K562 (cell line): Measurements from ENCODE around the gene TMEM39B. TPM values are rescaled to one million over a fixed set of nuclear protein-coding genes. Genes with fewer than 3 reads are reported as not detected.
A peak's percentile ranks its signal among the peaks of the same experiment; 100 is the strongest.

ENCODE experiments used
- ATAC-seq: fragments of 200-7000 bp; cut with Tn5 transposase; 3 replicates; pipeline ENCODE4 v1.9.1; 2020; ENCODE audit warnings: moderate library complexity
- BruUV-seq: library from RNA; stranded (reverse); fragments of 400-500 nt; replicated peaks from 2 replicates; lab custom pipeline; 2021; lab: Mats Ljungman, UMichigan
- CTCF ChIA-PET: fragments of 300-600 bp; formaldehyde crosslinking; extraction: SDS; loops from one replicate; lab custom pipeline; 2021; ENCODE audit warnings: low intra/inter-chr PET ratio; lab: Yijun Ruan, JAX
- POLR2A ChIA-PET: fragments of 300-600, 350-650 bp; sonication (Branson Sonifier 250); formaldehyde crosslinking; extraction: SDS; loops from one replicate; lab custom pipeline; 2021; ENCODE audit warnings: antibody characterized with exemption, inconsistent platforms; lab: Yijun Ruan, JAX
- DNase-seq, 4 experiments: peaks; one replicate each; pipeline versions ENCODE4 v3.0.0 to v3.0.0-alpha.2; 2011 to 2018; ENCODE audit warnings: low spot score in 3 of 4, mixed read lengths in 3 of 4; ENCODE audit errors: extremely low read depth in 1 of 4
- FAIRE-seq: peaks from 2 replicates; lab custom pipeline; 2011; peaks lifted over from hg19 to GRCh38; lab: Jason Lieb, UNC
- H2AFZ ChIP-seq: 2 replicates; pipeline ENCODE4 v1.6.0; 2011; ENCODE audit warnings: low read depth, low read length, control low read depth, inconsistent platforms
- H3K27ac ChIP-seq: fragments of 200-600 bp; 3 replicates; pipeline ENCODE4 v1.8.0; 2011; ENCODE audit warnings: low read depth, mild to moderate bottlenecking, control low read depth, inconsistent platforms, low read length, moderate library complexity, mixed read lengths; ENCODE audit errors: extremely low read depth
- H3K27me3 ChIP-seq, 2 experiments: fragments of 300-600 bp in 1 of 2; 2 replicates in 1 of 2; 3 replicates in 1 of 2; pipeline versions ENCODE4 v1.6.0 to v1.8.0; 2011; ENCODE audit warnings: inconsistent platforms in 2 of 2, low read length in 2 of 2, mild to moderate bottlenecking in 1 of 2, mixed read lengths in 1 of 2, moderate library complexity in 1 of 2; ENCODE audit not compliant: control insufficient read depth in 2 of 2, insufficient read depth in 2 of 2
- H3K36me3 ChIP-seq: fragments of 300-600 bp; 3 replicates; pipeline ENCODE4 v1.8.0; 2011; ENCODE audit warnings: mild to moderate bottlenecking, low read length, inconsistent platforms; ENCODE audit not compliant: control insufficient read depth, insufficient read depth
- H3K4me1 ChIP-seq, 2 experiments: fragments of 200-600 bp in 1 of 2; replicated peaks in 1 of 2; 2 replicates in 1 of 2; 3 replicates in 1 of 2; pipeline versions ENCODE4 v1.5.1 to v1.8.0; 2011; ENCODE audit warnings: inconsistent platforms in 2 of 2, low read length in 2 of 2, mild to moderate bottlenecking in 1 of 2, mixed read lengths in 1 of 2, moderate library complexity in 1 of 2; ENCODE audit not compliant: control insufficient read depth in 2 of 2, insufficient read depth in 2 of 2
- H3K4me2 ChIP-seq: 2 replicates; pipeline ENCODE4 v1.6.1; 2011; ENCODE audit warnings: low read length, control low read depth, inconsistent platforms, mixed read lengths; ENCODE audit not compliant: insufficient read depth
- H3K4me3 ChIP-seq: fragments of 200-600 bp; sonication (generic), shearing (Covaris generic); 2 replicates; pipeline ENCODE4 v1.5.1; 2016; ENCODE audit warnings: control low read depth, inconsistent platforms
- H3K79me2 ChIP-seq: fragments of 200-600 bp; 3 replicates; pipeline ENCODE4 v1.8.0; 2011; ENCODE audit warnings: low read length, inconsistent platforms; ENCODE audit not compliant: control insufficient read depth, insufficient read depth
- H3K9ac ChIP-seq, 2 experiments: 2 replicates each; pipeline versions ENCODE4 v1.6.0 to v1.6.1; 2011; ENCODE audit warnings: low read depth in 2 of 2, low read length in 2 of 2, control low read depth in 1 of 2, inconsistent platforms in 1 of 2, mild to moderate bottlenecking in 1 of 2, mixed read lengths in 1 of 2; ENCODE audit not compliant: insufficient read depth in 1 of 2
- H3K9me1 ChIP-seq: one replicate; pipeline ENCODE4 v1.6.0; 2011; ENCODE audit warnings: inconsistent platforms, mild to moderate bottlenecking, low read length, moderate library complexity; ENCODE audit not compliant: control insufficient read depth, insufficient read depth
- H3K9me3 ChIP-seq: replicated peaks from 2 replicates; pipeline ENCODE4 v1.5.1; 2011; ENCODE audit warnings: low read depth, low read length, inconsistent platforms; ENCODE audit not compliant: control insufficient read depth, insufficient read depth
- H4K20me1 ChIP-seq: replicated peaks from 2 replicates; pipeline ENCODE4 v1.6.1; 2011; ENCODE audit warnings: low read length, inconsistent platforms, mixed read lengths; ENCODE audit not compliant: control insufficient read depth, insufficient read depth
- BMI1 ChIP-seq: fragments of 150-350 bp; IDR thresholded peaks from 2 replicates; pipeline ENCODE4 v1.6.1; 2014; ENCODE audit warnings: low read length
- C11orf30 ChIP-seq: fragments of 450-650 bp; IDR thresholded peaks from 2 replicates; pipeline ENCODE4 v1.6.1; 2016; ENCODE audit warnings: low read depth, mild to moderate bottlenecking
- ETV1 ChIP-seq: fragments of 450-650 bp; conservative IDR thresholded peaks from 2 replicates; pipeline ENCODE4 v1.6.1; 2016; ENCODE audit warnings: missing genetic modification characterization, control low read depth, low read depth, missing compliant biosample characterization
- POLR2A ChIP-seq: fragments of 450-650 bp; conservative IDR thresholded peaks from 2 replicates; pipeline ENCODE4 v1.6.1; 2016
- RBM14 ChIP-seq: fragments of 200-400 bp; formaldehyde crosslinking; IDR thresholded peaks from 2 replicates; pipeline ENCODE4 v1.6.1; 2018; ENCODE audit warnings: low read depth, mild to moderate bottlenecking, low read length, moderate library complexity, borderline replicate concordance; ENCODE audit not compliant: insufficient read depth
- SAFB ChIP-seq: fragments of 200-400 bp; formaldehyde crosslinking; IDR thresholded peaks from 2 replicates; pipeline ENCODE4 v1.6.1; 2017; ENCODE audit warnings: low read depth, low read length, borderline replicate concordance
- ZKSCAN1 ChIP-seq: fragments of 150-350 bp; IDR thresholded peaks from 2 replicates; pipeline ENCODE4 v1.6.1; 2016; ENCODE audit warnings: low read depth, low read length
- ZNF41 ChIP-seq: fragments of 250-450 bp; sonication (Bioruptor Pico); conservative IDR thresholded peaks from 2 replicates; pipeline ENCODE4 v1.4.0; 2020; ENCODE audit warnings: mild to moderate bottlenecking
- WGBS: fragments of 100-300 bp; shearing (Covaris generic); methylation state at CpG from one replicate; pipeline ENCODE4 v1.1.6; 2016; ENCODE audit warnings: low coverage, mixed read lengths; ENCODE audit not compliant: insufficient coverage; ENCODE audit errors: missing lambda C conversion rate; 5-methylcytosine and 5-hydroxymethylcytosine counted together
- in situ Hi-C: fragments of 300-500 bp; cut with MboI; formaldehyde crosslinking; loops from 4 replicates; pipeline ENCODE4 v1.15.0; 2018; ENCODE audit warnings: inconsistent platforms, mixed read lengths
- intact Hi-C: fragments of 100-400 bp; cut with micrococcal nuclease; formaldehyde crosslinking; loops from 2 replicates; pipeline ENCODE4 v1.14.2; 2022
- polyA plus RNA-seq, 8 experiments: library from polyadenylated mRNA; depleted of rRNA in 4 of 8; stranded (reverse) in 5 of 8; unstranded in 3 of 8; fragments of >200 nt; fragmentation: Nextera tagmentation in 2 of 8; fragmentation: Illumina TruSeq in 1 of 8; extraction: Ambion mirVana in 2 of 8; extraction: Trizol in 1 of 8; gene quantifications; 2 replicates each; pipeline versions ENCODE4 v1.2.1 to v1.2.3, GENCODE V29; 2011 to 2014; ENCODE audit warnings: inconsistent platforms in 1 of 8, missing spikeins in 1 of 8
- total RNA-seq, 7 experiments: library from RNA; depleted of rRNA in 6 of 7; stranded (reverse); fragments of >200 nt in 6 of 7; fragmentation: Illumina TruSeq in 2 of 7; extraction: Trizol in 2 of 7; gene quantifications; 2 replicates each; pipeline versions ENCODE4 v1.2.1 to v1.2.3, GENCODE V29; 2011 to 2021; ENCODE audit warnings: low replicate concordance in 1 of 7
- TF ChIP-seq, protein P1 (sequence below): IDR thresholded peaks from 3 replicates; pipeline ENCODE4 v1.6.1; 2011; ENCODE audit warnings: borderline replicate concordance, mild to moderate bottlenecking; ENCODE audit not compliant: insufficient read length, insufficient read depth

The TMEM39B gene
- total and polyA plus RNA-seq, 9 of the 15 experiments (the other 6 are each of a cell fraction or from before 2014, with no cell fraction given): 0.92 to 28.5 (median 9.7) TPM

- TF ChIP-seq POLR2A: 0 out of 2 replicates have a peak, but pooled peaks have one; percentile 28
- no peak for TF ChIP-seq ETV1 (tag)
- no peak for TF ChIP-seq BMI1
- TF ChIP-seq, protein P1, sequence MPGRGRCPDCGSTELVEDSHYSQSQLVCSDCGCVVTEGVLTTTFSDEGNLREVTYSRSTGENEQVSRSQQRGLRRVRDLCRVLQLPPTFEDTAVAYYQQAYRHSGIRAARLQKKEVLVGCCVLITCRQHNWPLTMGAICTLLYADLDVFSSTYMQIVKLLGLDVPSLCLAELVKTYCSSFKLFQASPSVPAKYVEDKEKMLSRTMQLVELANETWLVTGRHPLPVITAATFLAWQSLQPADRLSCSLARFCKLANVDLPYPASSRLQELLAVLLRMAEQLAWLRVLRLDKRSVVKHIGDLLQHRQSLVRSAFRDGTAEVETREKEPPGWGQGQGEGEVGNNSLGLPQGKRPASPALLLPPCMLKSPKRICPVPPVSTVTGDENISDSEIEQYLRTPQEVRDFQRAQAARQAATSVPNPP: no peak
These were observed 21.0 kb upstream of the TMEM39B start (continued) for GRCh38 chr1:32051706-32052105.

DNA sequence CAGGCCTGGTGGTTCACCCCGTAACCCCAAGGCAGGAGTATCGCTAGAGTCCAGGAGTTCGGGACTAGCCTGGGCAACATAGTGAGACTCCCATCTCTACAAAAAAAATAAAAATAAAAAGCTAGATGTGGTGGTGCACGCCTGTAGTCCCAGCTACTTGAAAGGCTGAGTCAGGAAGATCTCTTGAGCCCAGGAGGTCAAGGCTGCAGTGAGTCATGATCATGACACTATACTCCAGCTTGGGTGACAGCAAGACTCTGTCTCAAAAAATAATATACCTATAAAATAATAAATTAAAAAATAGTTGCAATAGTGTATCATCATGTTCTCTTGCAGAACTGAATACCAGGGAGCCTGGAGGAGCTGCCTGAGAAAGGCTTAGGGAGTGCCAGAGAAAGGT lies 19.9 kb upstream of the TMEM39B start:
- POLR2A ChIA-PET: interaction anchor here (0.7 to 4.5 kb wide), 8 partner anchors 8 to 108 kb away, joined by 3 to 28 read pairs (median 4); no protein-coding TSS in a partner anchor
- H3K9me1 ChIP-seq: no peaks in the 10 kb centered on the region
- H3K4me1 ChIP-seq: no peaks in the 10 kb centered on the region
- H3K79me2 ChIP-seq: 0 out of 3 replicates have a peak, but pooled peaks cover 2% of the 10 kb centered on the region
- in situ Hi-C loops: no loop called here
- H2AFZ ChIP-seq: no peak overlapping the region
- H3K4me2 ChIP-seq: no peak overlapping the region
- TF ChIP-seq C11orf30 (peak; percentile 44), RBM14 (no peak), SAFB (no peak), ZNF41 (CRISPR knock-in tag) (no peak), ZKSCAN1 (no peak)
- TF ChIP-seq, all 486 proteins: peak for 1
- Histone ChIP-seq H3K9ac (no peak overlapping the region), H4K20me1 (no peaks in the 10 kb centered on the region), H3K36me3 (peaks cover 89% of the 10 kb centered on the region), H3K9me3 (no peaks in the 10 kb centered on the region), H3K4me3 (no peak overlapping the region), H3K27me3 (no peaks in the 10 kb centered on the region), H3K27ac (no peak overlapping the region)
- no peak for FAIRE-seq
- no peak for DNase-seq
- intact Hi-C loops: no loop called here
- 96% methylated on average over 4 of the region's 4 CpGs for WGBS
- no TSS peak for BruUV-seq
- CTCF ChIA-PET: no interaction called here
- no peak for ATAC-seq
